T-helper 1 cell treated with Interleukin-12 subunit alpha and Interleukin-12 subunit beta and Interleukin-4 antibody, amounts not matched to agents 30 μg/mL and 1 μg/mL, for 36 hours (primary cell): ENCODE data around the gene B3GALT6.
A peak's percentile ranks its signal among the peaks of the same experiment; 100 is the strongest.

Experiments
- H3K27ac Mint-ChIP-seq: one replicate; pipeline ENCODE4 v1.8.0; 2021; ENCODE audit warnings: mild to moderate bottlenecking, mixed read lengths
- H3K27me3 Mint-ChIP-seq: one replicate; pipeline ENCODE4 v1.8.0; 2021; ENCODE audit warnings: low read depth, mixed read lengths
- H3K36me3 Mint-ChIP-seq: one replicate; pipeline ENCODE4 v1.8.0; 2021; ENCODE audit warnings: low read depth, mixed read lengths
- H3K4me1 Mint-ChIP-seq: one replicate; pipeline ENCODE4 v1.8.0; 2021; ENCODE audit warnings: low read depth, mixed read lengths
- H3K4me3 Mint-ChIP-seq: one replicate; pipeline ENCODE4 v1.8.0; 2021; ENCODE audit warnings: mild to moderate bottlenecking, moderate library complexity, mixed read lengths
- H3K9me3 Mint-ChIP-seq: one replicate; pipeline ENCODE4 v1.8.0; 2021; ENCODE audit warnings: mixed read lengths

Gene B3GALT6

GRCh38 chr1:1219341-1219740, 12.7 kb upstream of the B3GALT6 start:
- peak overlapping the region; percentile 73 for H3K27ac Mint-ChIP-seq

GRCh38 chr1:1220197-1220596, 11.8 kb upstream of the B3GALT6 start:
- H3K27ac Mint-ChIP-seq = no peak overlapping the region
- peaks cover 11% of the 10 kb centered on the region for H3K4me1 Mint-ChIP-seq
- H3K36me3 Mint-ChIP-seq = peaks cover 34% of the 10 kb centered on the region

More at GRCh38 chr1:1219341-1219740, 12.7 kb upstream of the B3GALT6 start:
- Mint-ChIP-seq H3K4me1 (peaks cover 19% of the 10 kb centered on the region), H3K9me3 (no peaks in the 10 kb centered on the region), H3K36me3 (peaks cover 33% of the 10 kb centered on the region), H3K27me3 (no peaks in the 10 kb centered on the region), H3K4me3 (no peak overlapping the region)

GRCh38 chr1:1221887-1222574, 10.0 kb upstream of the B3GALT6 start:
- Mint-ChIP-seq H3K27me3 (no peaks in the 10 kb centered on the region), H3K36me3 (peaks cover 37% of the 10 kb centered on the region), H3K4me3 (no peak overlapping the region), H3K9me3 (no peaks in the 10 kb centered on the region), H3K4me1 (peaks cover 6% of the 10 kb centered on the region), H3K27ac (no peak overlapping the region)

More at GRCh38 chr1:1220197-1220596, 11.8 kb upstream of the B3GALT6 start:
- H3K9me3 Mint-ChIP-seq = no peaks in the 10 kb centered on the region
- no peak overlapping the region for H3K4me3 Mint-ChIP-seq
- no peaks in the 10 kb centered on the region for H3K27me3 Mint-ChIP-seq

GRCh38 chr1:1222575-1223225, 9.3 kb upstream of the B3GALT6 start:
- peaks cover 37% of the 10 kb centered on the region for H3K36me3 Mint-ChIP-seq

GRCh38 chr1:1223321-1223720, 8.7 kb upstream of the B3GALT6 start:
- Mint-ChIP-seq H3K27me3 (no peaks in the 10 kb centered on the region), H3K4me3 (no peak overlapping the region), H3K27ac (no peak overlapping the region)

More at GRCh38 chr1:1222575-1223225, 9.3 kb upstream of the B3GALT6 start:
- Mint-ChIP-seq H3K4me1 (peaks cover 4% of the 10 kb centered on the region), H3K27ac (no peak overlapping the region), H3K27me3 (no peaks in the 10 kb centered on the region), H3K4me3 (no peak overlapping the region), H3K9me3 (no peaks in the 10 kb centered on the region)

GRCh38 chr1:1223891-1224290, 8.1 kb upstream of the B3GALT6 start:
- no peaks in the 10 kb centered on the region for H3K27me3 Mint-ChIP-seq
- no peak overlapping the region for H3K4me3 Mint-ChIP-seq
- H3K36me3 Mint-ChIP-seq = peaks cover 30% of the 10 kb centered on the region
- peaks cover 4% of the 10 kb centered on the region for H3K4me1 Mint-ChIP-seq
- H3K9me3 Mint-ChIP-seq = no peaks in the 10 kb centered on the region
- no peak overlapping the region for H3K27ac Mint-ChIP-seq

More at GRCh38 chr1:1223321-1223720, 8.7 kb upstream of the B3GALT6 start:
- Mint-ChIP-seq H3K9me3 (no peaks in the 10 kb centered on the region), H3K36me3 (peaks cover 31% of the 10 kb centered on the region), H3K4me1 (peaks cover 4% of the 10 kb centered on the region)

- H3K27me3 Mint-ChIP-seq = no peaks in the 10 kb centered on the region
- no peak overlapping the region for H3K4me3 Mint-ChIP-seq
- peaks cover 35% of the 10 kb centered on the region for H3K36me3 Mint-ChIP-seq
Measured at GRCh38 chr1:1225238-1225845, 6.7 kb upstream of the B3GALT6 start.

GRCh38 chr1:1225913-1226312, 6.1 kb upstream of the B3GALT6 start:
- no peak overlapping the region for H3K4me3 Mint-ChIP-seq
- H3K36me3 Mint-ChIP-seq = peaks cover 33% of the 10 kb centered on the region
- no peaks in the 10 kb centered on the region for H3K27me3 Mint-ChIP-seq
- H3K4me1 Mint-ChIP-seq = peaks cover 14% of the 10 kb centered on the region
- H3K9me3 Mint-ChIP-seq = no peaks in the 10 kb centered on the region
- H3K27ac Mint-ChIP-seq = no peak overlapping the region

More at GRCh38 chr1:1225238-1225845, 6.7 kb upstream of the B3GALT6 start:
- Mint-ChIP-seq H3K27ac (no peak overlapping the region), H3K9me3 (no peaks in the 10 kb centered on the region), H3K4me1 (peaks cover 9% of the 10 kb centered on the region)

GRCh38 chr1:1226566-1227362, 5.3 kb upstream of the B3GALT6 start:
- H3K36me3 Mint-ChIP-seq = peaks cover 33% of the 10 kb centered on the region
- H3K4me3 Mint-ChIP-seq = no peak overlapping the region
- H3K27ac Mint-ChIP-seq = no peak overlapping the region
- H3K9me3 Mint-ChIP-seq = no peaks in the 10 kb centered on the region
- H3K4me1 Mint-ChIP-seq = peaks cover 15% of the 10 kb centered on the region
- H3K27me3 Mint-ChIP-seq = no peaks in the 10 kb centered on the region

- no peaks in the 10 kb centered on the region for H3K9me3 Mint-ChIP-seq
- peaks cover 15% of the 10 kb centered on the region for H3K4me1 Mint-ChIP-seq
- no peak overlapping the region for H3K4me3 Mint-ChIP-seq
- H3K27me3 Mint-ChIP-seq = no peaks in the 10 kb centered on the region
- peaks cover 33% of the 10 kb centered on the region for H3K36me3 Mint-ChIP-seq
- H3K27ac Mint-ChIP-seq = no peak overlapping the region
Measured at GRCh38 chr1:1227386-1227785, 4.7 kb upstream of the B3GALT6 start.

GRCh38 chr1:1228187-1228586, 3.9 kb upstream of the B3GALT6 start:
- H3K4me3 Mint-ChIP-seq = no peak overlapping the region

GRCh38 chr1:1228596-1229321, 3.3 kb upstream of the B3GALT6 start:
- Mint-ChIP-seq H3K36me3 (peaks cover 27% of the 10 kb centered on the region), H3K27me3 (no peaks in the 10 kb centered on the region), H3K9me3 (no peaks in the 10 kb centered on the region), H3K4me3 (no peak overlapping the region), H3K27ac (no peak overlapping the region), H3K4me1 (peaks cover 19% of the 10 kb centered on the region)

More at GRCh38 chr1:1228187-1228586, 3.9 kb upstream of the B3GALT6 start:
- Mint-ChIP-seq H3K9me3 (no peaks in the 10 kb centered on the region), H3K27ac (no peak overlapping the region), H3K4me1 (peaks cover 15% of the 10 kb centered on the region), H3K27me3 (no peaks in the 10 kb centered on the region), H3K36me3 (peaks cover 25% of the 10 kb centered on the region)

- Mint-ChIP-seq H3K4me1 (peaks cover 21% of the 10 kb centered on the region), H3K27ac (no peak overlapping the region), H3K27me3 (no peaks in the 10 kb centered on the region), H3K9me3 (no peaks in the 10 kb centered on the region), H3K4me3 (peak overlapping the region; percentile 29), H3K36me3 (peaks cover 31% of the 10 kb centered on the region)
Measured at GRCh38 chr1:1229770-1230169, 2.3 kb upstream of the B3GALT6 start.
